MCF 10A (cell line): Measurements from ENCODE around the gene PDE1A. TPM values are rescaled to one million over a fixed set of nuclear protein-coding genes. Genes with fewer than 3 reads are reported as not detected.

Source experiments
- BruUV-seq: library from RNA; stranded (reverse); fragments of 400-500 nt; replicated peaks from 2 replicates; lab custom pipeline; 2021; lab: Mats Ljungman, UMichigan
- CTCF ChIA-PET: fragments of 300-600 bp; sonication (Branson Sonifier 250); formaldehyde crosslinking; extraction: SDS; loops from one replicate; lab custom pipeline; 2021; ENCODE audit warnings: antibody characterized with exemption, inconsistent platforms; lab: Yijun Ruan, JAX
- POLR2A ChIA-PET: fragments of 300-600, 350-650 bp; sonication (Branson Sonifier 250); formaldehyde crosslinking; extraction: SDS; loops from one replicate; lab custom pipeline; 2020; ENCODE audit warnings: antibody characterized with exemption, inconsistent platforms; lab: Yijun Ruan, JAX
- DNase-seq: peaks from one replicate; pipeline ENCODE4 v3.0.0-alpha.2; 2018; ENCODE audit not compliant: unreplicated experiment
- H3K27ac Mint-ChIP-seq: one replicate; pipeline ENCODE4 v1.8.0; 2022; ENCODE audit warnings: mild to moderate bottlenecking, low read depth, mixed read lengths; ENCODE audit not compliant: unreplicated experiment
- H3K27me3 Mint-ChIP-seq: one replicate; pipeline ENCODE4 v1.8.0; 2022; ENCODE audit warnings: mixed read lengths; ENCODE audit not compliant: insufficient read depth, unreplicated experiment
- H3K36me3 Mint-ChIP-seq: one replicate; pipeline ENCODE4 v1.8.0; 2022; ENCODE audit warnings: mild to moderate bottlenecking, moderate library complexity, mixed read lengths; ENCODE audit not compliant: insufficient read depth, unreplicated experiment
- H3K4me1 Mint-ChIP-seq: one replicate; pipeline ENCODE4 v1.8.0; 2022; ENCODE audit warnings: mixed read lengths; ENCODE audit not compliant: insufficient read depth, unreplicated experiment
- H3K4me3 Mint-ChIP-seq: one replicate; pipeline ENCODE4 v1.8.0; 2022; ENCODE audit warnings: mild to moderate bottlenecking, moderate library complexity, mixed read lengths; ENCODE audit not compliant: unreplicated experiment
- H3K9me3 Mint-ChIP-seq: one replicate; pipeline ENCODE4 v1.8.0; 2022; ENCODE audit warnings: mixed read lengths; ENCODE audit not compliant: unreplicated experiment
- intact Hi-C: fragments of 100-400 bp; cut with micrococcal nuclease; formaldehyde crosslinking; loops from 2 replicates; pipeline ENCODE4 v1.14.1; 2022
- total RNA-seq: library from RNA; stranded (reverse); gene quantifications from 2 replicates; pipeline ENCODE4 v1.2.3, GENCODE V29; 2022
- TF ChIP-seq, protein P1 (sequence below): fragments of 200-600 bp; IDR thresholded peaks from one replicate; pipeline ENCODE4 v1.8.0; 2022; ENCODE audit warnings: antibody characterized with exemption, mild to moderate bottlenecking; ENCODE audit not compliant: unreplicated experiment

Gene PDE1A
- total RNA-seq, 1 experiment from 2014 or later, result 0.30 TPM

DNA sequence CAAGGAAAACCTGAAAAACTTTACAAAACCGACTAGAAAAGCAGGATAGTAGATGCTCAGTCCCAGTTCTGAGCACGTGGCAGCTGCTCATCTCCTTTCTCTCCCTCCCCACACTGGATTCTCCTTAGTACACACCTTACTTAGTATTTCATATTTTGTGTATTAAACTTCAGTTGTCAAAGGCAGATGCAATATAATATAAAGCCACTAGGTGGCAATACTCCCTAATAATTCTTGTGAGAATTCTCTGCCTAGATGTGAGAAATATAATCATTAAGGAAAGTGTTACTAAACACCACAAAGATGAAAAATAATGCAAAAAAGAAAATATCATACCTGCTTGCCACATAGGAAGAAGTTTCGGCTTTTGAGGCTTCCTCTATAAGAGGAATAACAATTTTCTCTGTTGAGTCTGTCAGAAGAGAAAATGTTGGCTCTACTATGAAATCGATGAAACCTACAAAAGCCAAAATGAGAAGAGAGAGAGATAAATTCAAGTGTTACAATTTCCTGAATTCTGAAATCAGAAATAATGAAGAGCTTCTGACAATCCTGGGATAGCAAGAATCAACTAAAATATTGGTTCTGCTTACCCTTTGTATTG lies 240.6 kb downstream of the PDE1A start:
- Mint-ChIP-seq H3K36me3 (no peaks in the 10 kb centered on the region), H3K9me3 (peaks cover 8% of the 10 kb centered on the region), H3K27ac (no peak overlapping the region), H3K4me1 (no peaks in the 10 kb centered on the region), H3K27me3 (no peaks in the 10 kb centered on the region), H3K4me3 (no peak overlapping the region)
- peak; percentile 66 for DNase-seq
- intact Hi-C loops, result loop anchor here (1.0 to 10.0 kb wide), 4 partner anchors 401 to 909 kb away; no protein-coding TSS in a partner anchor
- BruUV-seq, result no TSS peak
- TF ChIP-seq, protein P1, sequence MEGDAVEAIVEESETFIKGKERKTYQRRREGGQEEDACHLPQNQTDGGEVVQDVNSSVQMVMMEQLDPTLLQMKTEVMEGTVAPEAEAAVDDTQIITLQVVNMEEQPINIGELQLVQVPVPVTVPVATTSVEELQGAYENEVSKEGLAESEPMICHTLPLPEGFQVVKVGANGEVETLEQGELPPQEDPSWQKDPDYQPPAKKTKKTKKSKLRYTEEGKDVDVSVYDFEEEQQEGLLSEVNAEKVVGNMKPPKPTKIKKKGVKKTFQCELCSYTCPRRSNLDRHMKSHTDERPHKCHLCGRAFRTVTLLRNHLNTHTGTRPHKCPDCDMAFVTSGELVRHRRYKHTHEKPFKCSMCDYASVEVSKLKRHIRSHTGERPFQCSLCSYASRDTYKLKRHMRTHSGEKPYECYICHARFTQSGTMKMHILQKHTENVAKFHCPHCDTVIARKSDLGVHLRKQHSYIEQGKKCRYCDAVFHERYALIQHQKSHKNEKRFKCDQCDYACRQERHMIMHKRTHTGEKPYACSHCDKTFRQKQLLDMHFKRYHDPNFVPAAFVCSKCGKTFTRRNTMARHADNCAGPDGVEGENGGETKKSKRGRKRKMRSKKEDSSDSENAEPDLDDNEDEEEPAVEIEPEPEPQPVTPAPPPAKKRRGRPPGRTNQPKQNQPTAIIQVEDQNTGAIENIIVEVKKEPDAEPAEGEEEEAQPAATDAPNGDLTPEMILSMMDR, result peak; percentile 58
- CTCF ChIA-PET, result interaction anchor here (0.5 to 6.0 kb wide), 43 partner anchors 9 to 792 kb away, joined by 3 to 138 read pairs (median 3); no protein-coding TSS in a partner anchor
- POLR2A ChIA-PET, result interaction anchor here (1.2 kb wide), 1 partner anchor 463 kb away, joined by 4 read pairs; no protein-coding TSS in a partner anchor

DNA sequence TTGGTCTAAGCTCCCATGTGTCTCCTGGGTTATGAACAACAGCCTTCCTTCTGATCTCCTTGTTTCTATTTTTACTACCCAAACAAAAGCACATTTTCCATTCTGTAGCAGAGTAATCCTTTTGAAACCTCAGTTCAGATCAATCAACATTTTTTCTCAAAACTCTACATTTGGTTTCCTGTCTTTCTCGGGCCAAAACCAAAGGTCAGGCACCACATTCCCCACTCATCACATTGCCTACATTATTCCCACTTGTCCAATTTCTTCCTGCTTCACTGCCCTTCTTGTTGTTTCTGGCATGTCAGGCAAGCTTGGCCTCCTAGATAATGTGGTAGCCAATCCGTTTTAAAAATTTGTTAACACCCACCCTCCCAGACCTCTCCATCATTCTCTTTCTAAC lies 244.4 kb downstream of the PDE1A start:
- TF ChIP-seq, protein P1, result no peak
- peaks cover 8% of the 10 kb centered on the region for H3K9me3 Mint-ChIP-seq
- H3K27me3 Mint-ChIP-seq, result no peaks in the 10 kb centered on the region
- no TSS peak for BruUV-seq
- H3K4me1 Mint-ChIP-seq, result no peaks in the 10 kb centered on the region
- no peaks in the 10 kb centered on the region for H3K36me3 Mint-ChIP-seq
- no peak overlapping the region for H3K27ac Mint-ChIP-seq
- POLR2A ChIA-PET, result interaction anchor here (0.6 kb wide), 1 partner anchor 533 kb away, joined by 3 read pairs; no protein-coding TSS in a partner anchor
- CTCF ChIA-PET, result interaction anchor here (1.5 kb wide), 1 partner anchor 466 kb away, joined by 3 read pairs; no protein-coding TSS in a partner anchor
- intact Hi-C loops, result loop anchor here (10.0 kb wide), 1 partner anchor 912 kb away; no protein-coding TSS in a partner anchor
- H3K4me3 Mint-ChIP-seq, result no peak overlapping the region
- no peak for DNase-seq

DNA sequence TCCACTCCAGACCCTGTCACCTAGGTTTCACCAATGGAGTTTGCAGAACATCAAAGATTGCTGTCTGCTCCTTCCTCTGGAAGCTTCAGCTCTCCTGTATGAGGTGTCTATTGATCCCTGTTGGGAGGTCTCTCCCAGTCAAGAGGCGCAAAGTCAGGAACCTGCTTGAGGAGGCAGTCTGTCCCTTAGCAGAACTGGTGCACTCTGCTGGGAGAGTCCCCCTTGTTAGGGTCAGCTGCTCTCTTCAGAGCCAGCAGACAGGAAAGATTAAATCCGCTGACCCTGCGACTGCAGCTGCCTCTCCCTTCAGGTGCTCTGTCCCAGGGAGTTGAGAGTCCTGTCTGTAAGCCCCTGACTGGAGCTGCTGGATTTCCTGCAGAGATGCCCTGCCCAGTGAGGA lies 245.5 kb downstream of the PDE1A start:
- H3K27ac Mint-ChIP-seq, result no peak overlapping the region
- TF ChIP-seq, protein P1, result no peak
- no TSS peak for BruUV-seq
- POLR2A ChIA-PET, result no interaction called here
- CTCF ChIA-PET, result interaction anchor here (1.3 to 3.8 kb wide), 2 partner anchors 468 to 470 kb away, joined by 5 to 30 read pairs; no protein-coding TSS in a partner anchor
- intact Hi-C loops, result loop anchor here (10.0 kb wide), 1 partner anchor 913 kb away; no protein-coding TSS in a partner anchor
- H3K36me3 Mint-ChIP-seq, result no peaks in the 10 kb centered on the region
- no peaks in the 10 kb centered on the region for H3K27me3 Mint-ChIP-seq
- H3K4me1 Mint-ChIP-seq, result no peaks in the 10 kb centered on the region
- no peak for DNase-seq
- no peak overlapping the region for H3K4me3 Mint-ChIP-seq
- H3K9me3 Mint-ChIP-seq, result peaks cover 8% of the 10 kb centered on the region

DNA sequence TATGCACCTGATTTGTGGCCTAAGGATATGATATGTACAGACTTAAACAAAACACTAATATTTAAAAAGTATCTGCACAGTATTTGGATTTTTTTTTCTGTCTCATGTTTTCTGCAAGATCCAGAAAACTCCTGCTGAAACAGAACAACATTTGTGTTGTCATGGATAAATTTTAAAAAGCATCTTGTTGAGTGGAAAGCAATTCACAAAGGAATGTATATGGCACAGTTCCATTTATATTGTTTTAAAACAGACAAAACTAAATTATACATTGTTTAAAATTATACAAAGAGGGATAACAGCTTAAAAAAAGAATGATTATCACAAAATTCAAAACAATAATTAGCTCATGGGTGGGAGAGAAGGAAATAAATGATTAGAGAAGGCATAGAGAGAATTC lies 247.7 kb downstream of the PDE1A start:
- H3K4me1 Mint-ChIP-seq, result no peaks in the 10 kb centered on the region
- CTCF ChIA-PET, result interaction anchor here (0.6 to 3.8 kb wide), 2 partner anchors 146 to 470 kb away, joined by 3 to 30 read pairs; no protein-coding TSS in a partner anchor

More for the DNA sequence above, 247.7 kb downstream of the PDE1A start:
- intact Hi-C loops, result no loop called here
- Mint-ChIP-seq H3K36me3 (no peaks in the 10 kb centered on the region), H3K4me3 (no peak overlapping the region), H3K27ac (no peak overlapping the region), H3K27me3 (no peaks in the 10 kb centered on the region), H3K9me3 (peaks cover 8% of the 10 kb centered on the region)
- TF ChIP-seq, protein P1, result no peak
- no peak for DNase-seq
- no TSS peak for BruUV-seq
- POLR2A ChIA-PET, result no interaction called here
